DND-41 (cell line): ENCODE measurements around the gene TMEM97.

Experiments used
- EZH2 ChIP-seq: IDR thresholded peaks from 3 replicates; pipeline ENCODE4 v1.6.1; 2012; ENCODE audit warnings: borderline replicate concordance, low read depth, mild to moderate bottlenecking, moderate library complexity, low read length, inconsistent platforms; ENCODE audit not compliant: severe bottlenecking
- TF ChIP-seq, protein P1 (sequence below): IDR thresholded peaks from 2 replicates; pipeline ENCODE4 v1.5.1; 2012; ENCODE audit warnings: borderline replicate concordance, low read length, moderate library complexity, mild to moderate bottlenecking; ENCODE audit not compliant: poor library complexity, severe bottlenecking; ENCODE audit errors: extremely low read depth

DNA sequence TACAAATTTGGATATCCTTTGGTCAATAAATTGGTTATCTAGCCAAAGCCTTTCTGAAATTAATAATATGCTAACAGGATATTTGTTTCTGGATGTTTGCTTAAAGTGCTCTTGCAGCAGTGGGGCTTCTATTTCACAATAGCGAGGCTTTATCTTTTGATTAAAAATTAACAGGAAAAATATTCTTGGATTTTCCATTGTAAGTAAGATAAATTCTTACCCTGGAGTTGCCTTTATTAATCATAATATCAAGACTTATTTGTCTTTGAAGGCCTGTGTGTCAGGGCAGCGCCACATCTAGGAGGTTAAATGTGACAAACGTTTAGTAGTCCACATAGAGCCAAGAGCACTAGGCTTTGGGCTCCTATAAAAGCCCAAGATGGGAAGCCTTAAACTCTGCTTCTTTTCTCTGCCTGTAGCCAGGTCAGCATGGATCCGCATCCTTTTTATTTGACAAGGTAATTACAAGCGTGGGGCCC, 5.3 kb downstream of the TMEM97 start:
- TF ChIP-seq, protein P1, sequence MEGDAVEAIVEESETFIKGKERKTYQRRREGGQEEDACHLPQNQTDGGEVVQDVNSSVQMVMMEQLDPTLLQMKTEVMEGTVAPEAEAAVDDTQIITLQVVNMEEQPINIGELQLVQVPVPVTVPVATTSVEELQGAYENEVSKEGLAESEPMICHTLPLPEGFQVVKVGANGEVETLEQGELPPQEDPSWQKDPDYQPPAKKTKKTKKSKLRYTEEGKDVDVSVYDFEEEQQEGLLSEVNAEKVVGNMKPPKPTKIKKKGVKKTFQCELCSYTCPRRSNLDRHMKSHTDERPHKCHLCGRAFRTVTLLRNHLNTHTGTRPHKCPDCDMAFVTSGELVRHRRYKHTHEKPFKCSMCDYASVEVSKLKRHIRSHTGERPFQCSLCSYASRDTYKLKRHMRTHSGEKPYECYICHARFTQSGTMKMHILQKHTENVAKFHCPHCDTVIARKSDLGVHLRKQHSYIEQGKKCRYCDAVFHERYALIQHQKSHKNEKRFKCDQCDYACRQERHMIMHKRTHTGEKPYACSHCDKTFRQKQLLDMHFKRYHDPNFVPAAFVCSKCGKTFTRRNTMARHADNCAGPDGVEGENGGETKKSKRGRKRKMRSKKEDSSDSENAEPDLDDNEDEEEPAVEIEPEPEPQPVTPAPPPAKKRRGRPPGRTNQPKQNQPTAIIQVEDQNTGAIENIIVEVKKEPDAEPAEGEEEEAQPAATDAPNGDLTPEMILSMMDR, result no peak
- TF ChIP-seq EZH2, result no peak
